Neural progenitor cell (in vitro differentiated cells): ENCODE measurements around the gene STON2. TPM values are rescaled to one million over a fixed set of nuclear protein-coding genes. Genes with fewer than 3 reads are reported as not detected.

ENCODE experiments used
- DNase-seq: peaks from one replicate; pipeline ENCODE4 v3.0.0-alpha.2; 2016; ENCODE audit warnings: low spot score
- H2AFZ ChIP-seq: fragments of 200-600 bp; sonication (generic); replicated peaks from 2 replicates; pipeline ENCODE4 v1.6.1; 2016; ENCODE audit warnings: antibody characterized with exemption
- H3F3A ChIP-seq: fragments of 200-600 bp; sonication (generic); 2 replicates; pipeline ENCODE4 v1.6.1; 2016; ENCODE audit warnings: antibody characterized with exemption, low read depth
- H3K27ac ChIP-seq: fragments of 200-600 bp; sonication (generic); 2 replicates; pipeline ENCODE4 v1.5.1; 2016; ENCODE audit warnings: mild to moderate bottlenecking
- H3K27me3 ChIP-seq: fragments of 200-600 bp; sonication (generic); 2 replicates; pipeline ENCODE4 v1.6.1; 2016; ENCODE audit warnings: mild to moderate bottlenecking, moderate library complexity
- H3K36me3 ChIP-seq: fragments of 200-600 bp; sonication (generic); 2 replicates; pipeline ENCODE4 v1.5.1; 2016
- H3K4me1 ChIP-seq: fragments of 200-600 bp; sonication (generic); 2 replicates; pipeline ENCODE4 v1.6.1; 2016; ENCODE audit warnings: mixed run types
- H3K4me2 ChIP-seq: fragments of 200-600 bp; sonication (generic); 2 replicates; pipeline ENCODE4 v1.6.1; 2016
- H3K4me3 ChIP-seq: fragments of 200-600 bp; sonication (generic); 2 replicates; pipeline ENCODE4 v1.5.1; 2016
- H3K79me2 ChIP-seq: fragments of 200-600 bp; sonication (generic); 2 replicates; pipeline ENCODE4 v1.6.1; 2016; ENCODE audit warnings: low read depth
- H3K9ac ChIP-seq: fragments of 200-600 bp; sonication (generic); 2 replicates; pipeline ENCODE4 v1.6.1; 2016
- H3K9me3 ChIP-seq: fragments of 200-600 bp; sonication (generic); 2 replicates; pipeline ENCODE4 v1.5.1; 2016; ENCODE audit warnings: low read depth
- H4K20me1 ChIP-seq: fragments of 200-600 bp; sonication (generic); 2 replicates; pipeline ENCODE4 v1.6.1; 2016; ENCODE audit warnings: low read depth
- H3K27ac Mint-ChIP-seq: 3 replicates; pipeline ENCODE4 v1.8.0; 2021; ENCODE audit warnings: mixed read lengths
- H3K27me3 Mint-ChIP-seq: 2 replicates; pipeline ENCODE4 v1.8.0; 2022; ENCODE audit warnings: low read depth, mild to moderate bottlenecking, inconsistent platforms, moderate library complexity, mixed read lengths; ENCODE audit not compliant: insufficient read depth
- H3K36me3 Mint-ChIP-seq: 3 replicates; pipeline ENCODE4 v1.8.0; 2021; ENCODE audit warnings: mixed read lengths
- H3K4me1 Mint-ChIP-seq: 3 replicates; pipeline ENCODE4 v1.8.0; 2021; ENCODE audit warnings: mixed read lengths
- H3K4me3 Mint-ChIP-seq: 3 replicates; pipeline ENCODE4 v1.8.0; 2021; ENCODE audit warnings: mild to moderate bottlenecking, moderate library complexity, mixed read lengths
- H3K9me3 Mint-ChIP-seq: 3 replicates; pipeline ENCODE4 v1.8.0; 2020; ENCODE audit warnings: mixed read lengths
- EZH2 ChIP-seq: fragments of 200-600 bp; sonication (generic); IDR thresholded peaks from 2 replicates; pipeline ENCODE4 v1.6.1; 2017; ENCODE audit warnings: antibody characterized with exemption, mild to moderate bottlenecking, moderate library complexity
- EZH2phosphoT487 ChIP-seq: fragments of 200-600 bp; sonication (generic); IDR thresholded peaks from 2 replicates; pipeline ENCODE4 v1.6.1; 2017; ENCODE audit warnings: antibody characterized with exemption
- total RNA-seq: library from RNA; depleted of rRNA; stranded (reverse); fragments of >200 nt; gene quantifications from 2 replicates; pipeline ENCODE4 v1.2.3, GENCODE V29; 2015; ENCODE audit warnings: low replicate concordance
- TF ChIP-seq, protein P1 (sequence below): fragments of 200-600 bp; sonication (generic); IDR thresholded peaks from 2 replicates; pipeline ENCODE4 v1.5.1; 2017; ENCODE audit warnings: antibody characterized with exemption, mild to moderate bottlenecking

Gene STON2
- total RNA-seq, 1 donor from 2014 or later, result 31.1 TPM

DNA sequence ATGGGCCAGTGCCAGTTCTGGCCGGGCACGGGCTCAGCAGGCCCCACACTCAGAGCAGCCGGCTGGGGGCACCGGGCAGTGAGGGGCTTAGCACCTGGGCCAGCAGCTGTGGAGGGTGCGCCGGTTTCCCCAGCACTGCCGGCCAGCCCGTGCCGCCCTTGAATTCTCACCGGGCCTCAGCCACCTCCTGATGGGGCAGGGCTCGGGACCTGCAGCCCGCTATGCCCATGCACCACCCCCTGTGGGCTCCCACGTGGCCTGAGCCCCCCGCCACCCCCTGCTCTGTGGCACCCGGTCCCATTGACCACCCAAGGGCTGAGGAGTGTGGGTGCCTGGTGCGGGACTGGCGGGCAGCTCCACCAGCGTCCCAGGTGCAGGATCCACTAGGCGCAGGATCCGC lies 164.0 kb downstream of the STON2 start:
- H3K36me3 ChIP-seq, result no peaks in the 10 kb centered on the region
- no peak overlapping the region for H3K4me3 ChIP-seq
- TF ChIP-seq EZH2phosphoT487 (no peak), EZH2 (no peak)
- H3K9ac ChIP-seq, result no peak overlapping the region
- H3K27ac ChIP-seq, result no peak overlapping the region
- peaks cover 11% of the 10 kb centered on the region for H3K4me1 Mint-ChIP-seq
- H3K4me3 Mint-ChIP-seq, result no peak overlapping the region
- H3K27me3 Mint-ChIP-seq, result no peaks in the 10 kb centered on the region
- H3F3A ChIP-seq, result no peaks in the 10 kb centered on the region
- H3K27me3 ChIP-seq, result no peaks in the 10 kb centered on the region
- H3K27ac Mint-ChIP-seq, result no peak overlapping the region
- no peaks in the 10 kb centered on the region for H3K9me3 ChIP-seq
- peaks cover 4% of the 10 kb centered on the region for H3K9me3 Mint-ChIP-seq
- H3K4me1 ChIP-seq, result peaks cover 25% of the 10 kb centered on the region
- no peak overlapping the region for H2AFZ ChIP-seq
- H3K4me2 ChIP-seq, result no peak overlapping the region
- H4K20me1 ChIP-seq, result no peaks in the 10 kb centered on the region
- H3K36me3 Mint-ChIP-seq, result no peaks in the 10 kb centered on the region
- DNase-seq, result no peak
- H3K79me2 ChIP-seq, result no peaks in the 10 kb centered on the region

DNA sequence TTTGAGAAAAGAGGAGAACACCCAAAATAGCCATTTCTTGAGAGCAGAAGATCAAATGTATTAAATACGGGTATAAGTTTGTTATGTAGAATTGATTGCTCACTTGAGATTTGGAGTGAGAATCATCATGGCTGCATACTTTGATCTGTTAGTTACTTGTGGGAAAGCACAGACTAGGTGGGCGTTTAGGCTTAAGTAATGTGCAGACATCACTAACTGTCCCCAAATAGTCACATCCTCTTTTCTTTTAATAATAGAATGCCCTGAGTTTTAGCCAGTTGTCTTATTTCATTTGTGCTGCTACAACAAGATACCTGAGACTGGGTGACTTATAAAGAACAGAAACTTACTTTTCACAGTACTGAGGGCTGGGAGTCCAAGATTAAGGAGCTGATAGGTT lies 165.0 kb downstream of the STON2 start:
- H3K4me3 ChIP-seq, result no peak overlapping the region
- DNase-seq, result no peak
- H3K36me3 Mint-ChIP-seq, result no peaks in the 10 kb centered on the region
- peaks cover 11% of the 10 kb centered on the region for H3K4me1 Mint-ChIP-seq
- peaks cover 26% of the 10 kb centered on the region for H3K4me1 ChIP-seq
- no peaks in the 10 kb centered on the region for H3K79me2 ChIP-seq
- H3F3A ChIP-seq, result no peaks in the 10 kb centered on the region
- peaks cover 3% of the 10 kb centered on the region for H3K9me3 Mint-ChIP-seq
- H3K27me3 ChIP-seq, result no peaks in the 10 kb centered on the region
- no peak overlapping the region for H3K4me3 Mint-ChIP-seq
- no peak overlapping the region for H3K9ac ChIP-seq
- H4K20me1 ChIP-seq, result no peaks in the 10 kb centered on the region
- H3K27me3 Mint-ChIP-seq, result peaks cover 3% of the 10 kb centered on the region
- H3K4me2 ChIP-seq, result no peak overlapping the region
- no peak overlapping the region for H3K27ac Mint-ChIP-seq
- TF ChIP-seq, protein P1, sequence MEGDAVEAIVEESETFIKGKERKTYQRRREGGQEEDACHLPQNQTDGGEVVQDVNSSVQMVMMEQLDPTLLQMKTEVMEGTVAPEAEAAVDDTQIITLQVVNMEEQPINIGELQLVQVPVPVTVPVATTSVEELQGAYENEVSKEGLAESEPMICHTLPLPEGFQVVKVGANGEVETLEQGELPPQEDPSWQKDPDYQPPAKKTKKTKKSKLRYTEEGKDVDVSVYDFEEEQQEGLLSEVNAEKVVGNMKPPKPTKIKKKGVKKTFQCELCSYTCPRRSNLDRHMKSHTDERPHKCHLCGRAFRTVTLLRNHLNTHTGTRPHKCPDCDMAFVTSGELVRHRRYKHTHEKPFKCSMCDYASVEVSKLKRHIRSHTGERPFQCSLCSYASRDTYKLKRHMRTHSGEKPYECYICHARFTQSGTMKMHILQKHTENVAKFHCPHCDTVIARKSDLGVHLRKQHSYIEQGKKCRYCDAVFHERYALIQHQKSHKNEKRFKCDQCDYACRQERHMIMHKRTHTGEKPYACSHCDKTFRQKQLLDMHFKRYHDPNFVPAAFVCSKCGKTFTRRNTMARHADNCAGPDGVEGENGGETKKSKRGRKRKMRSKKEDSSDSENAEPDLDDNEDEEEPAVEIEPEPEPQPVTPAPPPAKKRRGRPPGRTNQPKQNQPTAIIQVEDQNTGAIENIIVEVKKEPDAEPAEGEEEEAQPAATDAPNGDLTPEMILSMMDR, result no peak
- TF ChIP-seq EZH2phosphoT487, result no peak
- TF ChIP-seq EZH2, result no peak
- H3K27ac ChIP-seq, result no peak overlapping the region
- H3K36me3 ChIP-seq, result no peaks in the 10 kb centered on the region
- no peak overlapping the region for H2AFZ ChIP-seq
- H3K9me3 ChIP-seq, result no peaks in the 10 kb centered on the region

DNA sequence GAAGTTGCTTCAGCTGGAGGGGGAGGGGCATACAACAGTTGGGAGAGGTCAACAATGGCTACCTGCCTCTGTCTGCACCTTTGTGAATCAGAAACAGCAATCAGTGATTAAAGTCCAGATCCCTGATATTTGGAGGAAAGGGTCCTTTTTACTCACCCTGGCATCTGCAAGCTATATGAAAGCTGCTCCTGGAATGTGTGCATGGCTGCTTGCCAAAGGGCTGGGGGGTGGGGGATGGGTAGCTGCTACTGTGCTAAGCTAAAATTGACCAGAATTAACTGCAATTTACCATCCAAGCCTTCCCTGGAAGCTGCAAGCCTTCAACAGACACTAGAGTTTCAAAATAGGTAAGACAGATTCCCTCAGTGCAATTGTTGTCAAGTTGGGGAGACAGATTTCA lies 165.8 kb downstream of the STON2 start:
- no peak overlapping the region for H3K4me3 ChIP-seq
- no peaks in the 10 kb centered on the region for H3K27me3 ChIP-seq
- no peak overlapping the region for H3K4me3 Mint-ChIP-seq
- peaks cover 11% of the 10 kb centered on the region for H3K4me1 Mint-ChIP-seq
- H3K9me3 Mint-ChIP-seq, result peaks cover 6% of the 10 kb centered on the region
- H3K27ac ChIP-seq, result no peak overlapping the region
- H3K79me2 ChIP-seq, result no peaks in the 10 kb centered on the region
- H3K9me3 ChIP-seq, result no peaks in the 10 kb centered on the region
- H3K27ac Mint-ChIP-seq, result no peak overlapping the region
- H2AFZ ChIP-seq, result no peak overlapping the region
- H3K4me1 ChIP-seq, result peaks cover 26% of the 10 kb centered on the region
- H3K27me3 Mint-ChIP-seq, result peaks cover 3% of the 10 kb centered on the region
- TF ChIP-seq, protein P1, result no peak
- TF ChIP-seq EZH2phosphoT487 (no peak), EZH2 (no peak)
- no peak overlapping the region for H3K4me2 ChIP-seq
- H3K9ac ChIP-seq, result no peak overlapping the region
- no peak for DNase-seq
- no peaks in the 10 kb centered on the region for H3K36me3 Mint-ChIP-seq
- H3K36me3 ChIP-seq, result no peaks in the 10 kb centered on the region
- H4K20me1 ChIP-seq, result no peaks in the 10 kb centered on the region
- H3F3A ChIP-seq, result no peaks in the 10 kb centered on the region

DNA sequence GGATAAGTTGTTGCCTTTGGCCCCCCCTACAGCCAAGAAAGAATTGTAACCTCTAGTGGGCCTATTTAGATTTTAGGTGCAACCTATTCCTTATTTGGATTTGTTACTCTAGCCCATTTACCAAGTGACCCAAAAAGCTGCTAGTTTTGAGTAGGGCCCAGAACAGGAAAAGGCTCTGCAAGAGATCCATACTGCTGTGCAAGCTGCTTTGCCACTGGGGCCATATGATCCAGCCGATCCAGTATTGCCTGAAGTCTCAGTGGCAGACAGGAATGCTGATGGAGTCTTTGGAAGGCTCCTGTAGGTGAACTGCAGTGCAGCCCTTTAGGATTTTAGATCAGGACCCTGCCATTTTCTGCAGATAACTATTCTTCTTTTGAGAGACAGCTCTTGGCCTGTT lies 166.5 kb downstream of the STON2 start:
- Histone ChIP-seq H3K27ac (no peak overlapping the region), H3K79me2 (no peaks in the 10 kb centered on the region), H3K4me1 (peaks cover 26% of the 10 kb centered on the region), H3K9me3 (no peaks in the 10 kb centered on the region), H2AFZ (no peak overlapping the region), H3K36me3 (no peaks in the 10 kb centered on the region), H3K4me3 (no peak overlapping the region), H3K4me2 (no peak overlapping the region), H3K27me3 (no peaks in the 10 kb centered on the region), H3K9ac (no peak overlapping the region), H4K20me1 (no peaks in the 10 kb centered on the region), H3F3A (no peaks in the 10 kb centered on the region)
- H3K9me3 Mint-ChIP-seq, result peaks cover 6% of the 10 kb centered on the region
- DNase-seq, result no peak
- no peak overlapping the region for H3K27ac Mint-ChIP-seq
- no peaks in the 10 kb centered on the region for H3K36me3 Mint-ChIP-seq
- TF ChIP-seq EZH2 (no peak), EZH2phosphoT487 (no peak)
- TF ChIP-seq, protein P1, result no peak
- no peak overlapping the region for H3K4me3 Mint-ChIP-seq
- H3K4me1 Mint-ChIP-seq, result peaks cover 11% of the 10 kb centered on the region
- H3K27me3 Mint-ChIP-seq, result peaks cover 3% of the 10 kb centered on the region
